Mucosa of stomach (tissue), 1 donor: ENCODE data around the gene NFATC3.

Source experiments
- H3K27me3 ChIP-seq: one replicate; pipeline ENCODE4 v1.7.0; 2013; ENCODE audit warnings: mild to moderate bottlenecking, low read length; ENCODE audit not compliant: control insufficient read depth, insufficient read depth
- H3K36me3 ChIP-seq: one replicate; pipeline ENCODE4 v1.7.0; 2013; ENCODE audit warnings: low read length; ENCODE audit not compliant: control insufficient read depth, insufficient read depth
- H3K4me1 ChIP-seq: one replicate; pipeline ENCODE4 v1.7.0; 2013; ENCODE audit warnings: mild to moderate bottlenecking, low read length; ENCODE audit not compliant: control insufficient read depth, insufficient read depth
- H3K4me3 ChIP-seq: one replicate; pipeline ENCODE4 v1.7.0; 2013; ENCODE audit warnings: low read length
- H3K9ac ChIP-seq: one replicate; pipeline ENCODE4 v1.7.0; 2013; ENCODE audit warnings: mild to moderate bottlenecking, low read length, moderate library complexity
- H3K9me3 ChIP-seq: one replicate; pipeline ENCODE4 v1.7.0; 2013; ENCODE audit warnings: mild to moderate bottlenecking, low read length, moderate library complexity; ENCODE audit not compliant: control insufficient read depth
- donor health status: Pancreatic carcinoma.

The NFATC3 gene

DNA sequence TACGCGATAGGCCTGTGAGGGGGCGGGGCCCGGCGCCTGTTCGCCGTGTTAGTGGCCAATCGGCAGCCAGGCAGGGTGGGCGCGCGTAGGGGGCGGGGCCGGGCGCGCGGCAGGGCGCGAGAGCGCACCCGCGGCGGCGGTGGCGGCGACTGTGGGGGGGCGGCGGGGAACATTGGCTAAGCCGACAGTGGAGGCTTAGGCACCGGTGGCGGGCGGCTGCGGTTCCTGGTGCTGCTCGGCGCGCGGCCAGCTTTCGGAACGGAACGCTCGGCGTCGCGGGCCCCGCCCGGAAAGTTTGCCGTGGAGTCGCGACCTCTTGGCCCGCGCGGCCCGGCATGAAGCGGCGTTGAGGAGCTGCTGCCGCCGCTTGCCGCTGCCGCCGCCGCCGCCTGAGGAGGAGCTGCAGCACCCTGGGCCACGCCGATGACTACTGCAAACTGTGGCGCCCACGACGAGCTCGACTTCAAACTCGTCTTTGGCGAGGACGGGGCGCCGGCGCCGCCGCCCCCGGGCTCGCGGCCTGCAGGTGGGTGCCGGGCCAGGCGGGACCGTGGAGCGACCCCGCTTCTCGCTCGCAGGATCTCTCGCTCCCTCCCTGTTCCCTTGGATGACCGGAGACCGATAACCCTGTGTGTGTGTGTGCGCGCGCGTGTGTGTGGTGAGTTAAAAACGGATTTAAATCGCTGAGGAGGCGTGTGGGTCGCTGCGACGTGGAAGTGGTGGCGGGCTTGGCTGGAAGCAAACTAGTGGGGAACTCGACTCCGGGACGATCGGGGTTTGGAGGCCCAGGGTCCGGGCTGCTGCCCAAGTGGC lies at the start of gene NFATC3:
Gene NFATC3 (plus strand): TSS at position 112 of the 813 bp plus-strand sequence. CDS start 312 bp downstream, at position 424.
- peak within 1 kb of the TSS; percentile 64 for H3K4me3 ChIP-seq
- no peaks in the 10 kb centered on the region for H3K36me3 ChIP-seq
- no peaks in the 10 kb centered on the region for H3K9me3 ChIP-seq
- H3K9ac ChIP-seq, result peak within 1 kb of the TSS; percentile 93
- peaks cover 21% of the 10 kb centered on the region for H3K27me3 ChIP-seq
- peaks cover 29% of the 10 kb centered on the region for H3K4me1 ChIP-seq

DNA sequence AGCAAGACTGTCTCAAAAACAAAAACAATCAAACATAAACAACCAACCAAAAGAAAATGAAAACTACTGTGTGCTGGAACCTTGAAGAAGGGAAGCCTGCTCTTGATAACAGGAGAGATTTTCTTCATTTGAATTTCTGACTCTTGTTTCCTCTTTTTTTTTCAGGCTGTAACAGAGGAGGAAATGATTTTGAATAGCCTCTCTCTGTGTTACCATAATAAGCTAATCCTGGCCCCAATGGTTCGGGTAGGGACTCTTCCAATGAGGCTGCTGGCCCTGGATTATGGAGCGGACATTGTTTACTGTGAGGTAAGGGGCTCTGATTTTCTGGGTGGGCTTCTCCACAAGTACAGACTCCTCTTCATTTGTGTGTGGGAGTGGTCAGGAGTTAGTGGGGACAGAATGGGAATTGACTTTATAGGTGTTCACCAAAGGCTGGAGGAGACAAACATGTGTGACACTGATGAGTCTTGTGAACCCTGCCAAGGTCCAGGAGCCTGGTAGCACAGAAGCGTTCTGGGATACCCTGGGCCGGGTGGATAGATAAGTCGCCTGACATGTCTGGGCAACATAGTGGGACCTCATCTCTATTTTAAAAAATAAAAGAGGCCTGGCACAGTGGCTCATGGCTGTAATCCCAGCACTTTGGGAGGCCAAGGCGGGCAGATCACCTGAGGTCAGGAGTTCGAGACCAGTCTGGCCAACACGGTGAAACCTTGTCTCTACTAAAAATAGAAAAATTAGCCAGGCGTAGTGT lies 47.2 kb upstream of the NFATC3 start:
- Histone ChIP-seq H3K36me3 (no peaks in the 10 kb centered on the region), H3K9ac (no peak overlapping the region), H3K9me3 (no peaks in the 10 kb centered on the region), H3K4me3 (no peak overlapping the region), H3K27me3 (no peaks in the 10 kb centered on the region), H3K4me1 (no peaks in the 10 kb centered on the region)

DNA sequence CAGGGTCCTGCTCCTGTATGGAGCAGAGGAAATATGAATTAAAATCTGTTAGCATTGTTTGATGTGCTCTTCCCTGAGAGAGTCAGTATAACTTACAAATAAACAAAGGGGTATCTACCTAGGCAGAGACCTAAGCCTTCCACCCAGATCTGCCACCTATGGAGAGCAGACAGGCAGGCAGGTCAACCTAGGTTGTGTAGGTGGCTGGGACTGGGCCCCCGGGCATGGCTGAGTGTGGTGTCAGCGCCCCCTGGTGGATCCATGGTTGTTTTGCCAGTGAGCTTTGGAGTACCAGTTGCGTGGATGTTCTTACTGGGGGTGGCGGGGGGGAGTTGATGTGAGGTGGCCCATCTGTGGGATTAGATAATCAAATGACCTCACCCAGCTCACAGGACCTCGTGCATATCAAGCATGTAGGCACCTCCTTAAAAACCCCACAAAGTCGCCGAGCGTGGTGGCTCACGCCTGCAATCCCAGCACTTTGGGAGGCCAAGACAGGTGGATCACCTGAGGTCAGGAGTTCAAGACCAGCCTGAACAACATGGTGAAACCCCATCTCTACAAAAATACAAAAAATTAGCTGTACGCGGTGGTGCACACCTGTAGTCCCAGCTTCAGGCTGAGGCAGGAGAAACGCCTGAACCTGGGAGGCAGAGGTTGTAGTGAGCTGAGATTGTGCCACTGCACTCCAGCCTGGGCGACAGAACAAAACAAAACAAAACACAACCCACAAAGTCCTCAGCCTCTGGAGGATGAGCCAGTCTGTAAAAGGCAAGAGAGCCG lies 44.5 kb upstream of the NFATC3 start:
- no peaks in the 10 kb centered on the region for H3K4me1 ChIP-seq
- H3K9ac ChIP-seq, result no peak overlapping the region
- no peaks in the 10 kb centered on the region for H3K27me3 ChIP-seq
- no peaks in the 10 kb centered on the region for H3K9me3 ChIP-seq
- H3K36me3 ChIP-seq, result no peaks in the 10 kb centered on the region
- no peak overlapping the region for H3K4me3 ChIP-seq

DNA sequence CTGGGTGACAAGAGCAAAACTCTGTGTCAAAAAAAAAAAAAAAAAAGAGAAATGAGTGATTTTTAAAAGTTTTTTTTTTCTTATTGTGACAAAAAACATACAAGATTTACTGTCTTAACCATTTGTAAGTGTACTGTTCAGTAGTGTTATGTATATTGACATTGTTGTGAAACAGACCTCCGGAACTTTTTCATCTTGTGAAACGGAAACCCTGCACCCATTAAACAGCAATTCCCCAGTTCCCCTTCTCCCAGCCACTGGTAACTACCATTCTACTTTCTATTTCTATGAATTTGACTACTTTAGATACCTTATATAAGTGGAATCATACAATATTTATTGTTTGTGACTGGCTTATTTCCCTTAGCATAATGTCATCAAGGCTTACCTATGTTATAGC lies 43.4 kb upstream of the NFATC3 start:
- Histone ChIP-seq H3K4me3 (no peak overlapping the region), H3K36me3 (no peaks in the 10 kb centered on the region), H3K4me1 (no peaks in the 10 kb centered on the region), H3K9me3 (no peaks in the 10 kb centered on the region), H3K9ac (no peak overlapping the region), H3K27me3 (no peaks in the 10 kb centered on the region)

DNA sequence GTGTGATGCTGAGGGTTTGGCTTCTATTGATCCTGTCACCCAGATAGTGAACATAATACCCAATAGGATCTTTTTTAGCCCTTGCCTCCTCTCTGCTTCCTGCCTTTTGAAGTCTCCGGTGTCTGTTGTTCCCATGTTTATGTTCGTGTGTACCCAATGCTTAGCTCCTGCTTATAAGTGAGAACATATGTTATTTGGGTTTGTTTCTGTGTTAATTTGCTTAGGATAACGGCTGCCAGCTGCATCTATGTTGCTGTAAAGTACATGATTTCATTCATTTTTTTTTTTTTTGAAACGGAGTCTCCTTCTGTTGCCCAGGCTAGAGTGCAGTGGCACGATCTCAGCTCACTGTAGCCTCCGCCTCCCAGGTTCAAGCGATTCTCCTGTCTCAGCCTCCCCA lies 39.1 kb upstream of the NFATC3 start:
- H3K9me3 ChIP-seq, result no peaks in the 10 kb centered on the region
- no peaks in the 10 kb centered on the region for H3K4me1 ChIP-seq
- H3K27me3 ChIP-seq, result no peaks in the 10 kb centered on the region
- no peaks in the 10 kb centered on the region for H3K36me3 ChIP-seq
- no peak overlapping the region for H3K9ac ChIP-seq
- H3K4me3 ChIP-seq, result no peak overlapping the region

DNA sequence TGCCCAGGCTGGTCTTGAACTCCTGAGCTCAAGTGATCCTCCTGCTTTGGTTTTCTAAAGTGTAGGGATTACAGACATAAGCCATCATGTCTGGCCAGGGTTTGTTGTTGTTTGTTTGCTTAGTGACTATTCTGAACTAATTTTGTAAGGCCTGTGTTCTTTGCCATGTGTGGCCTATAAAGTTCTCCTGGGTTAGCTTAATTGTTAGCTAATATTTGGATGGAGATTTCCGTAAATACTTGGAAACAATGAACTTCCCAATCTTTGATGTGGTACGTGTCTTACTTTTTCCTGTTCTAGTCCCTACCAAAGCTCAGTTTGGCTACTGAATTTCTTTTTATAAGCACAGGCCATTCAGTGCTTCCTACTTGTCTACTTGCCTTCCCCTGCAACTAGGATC lies 37.2 kb upstream of the NFATC3 start:
- Histone ChIP-seq H3K36me3 (no peaks in the 10 kb centered on the region), H3K4me1 (no peaks in the 10 kb centered on the region), H3K4me3 (no peak overlapping the region), H3K9me3 (no peaks in the 10 kb centered on the region), H3K9ac (no peak overlapping the region), H3K27me3 (no peaks in the 10 kb centered on the region)

DNA sequence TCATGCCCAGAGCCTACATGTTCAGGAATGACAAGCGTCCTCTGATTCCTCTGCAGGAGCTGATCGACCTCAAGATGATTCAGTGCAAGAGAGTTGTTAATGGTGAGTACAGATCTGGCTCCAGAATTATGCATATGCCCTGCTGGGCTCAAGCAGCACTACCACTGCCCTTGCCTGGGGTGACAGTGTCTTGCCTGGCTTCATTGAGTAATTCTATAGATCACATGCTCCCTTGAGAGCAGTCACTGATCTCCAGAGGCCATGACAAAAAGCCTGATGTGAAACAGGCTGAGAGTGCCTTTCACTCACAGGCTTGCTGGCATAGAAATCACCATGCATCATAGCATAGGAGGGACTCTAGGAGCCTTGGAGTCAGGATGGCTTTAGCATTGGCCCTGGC lies 35.7 kb upstream of the NFATC3 start:
- H3K9me3 ChIP-seq, result no peaks in the 10 kb centered on the region
- H3K4me1 ChIP-seq, result no peaks in the 10 kb centered on the region
- no peak overlapping the region for H3K4me3 ChIP-seq
- H3K36me3 ChIP-seq, result no peaks in the 10 kb centered on the region
- H3K9ac ChIP-seq, result no peak overlapping the region
- no peaks in the 10 kb centered on the region for H3K27me3 ChIP-seq

DNA sequence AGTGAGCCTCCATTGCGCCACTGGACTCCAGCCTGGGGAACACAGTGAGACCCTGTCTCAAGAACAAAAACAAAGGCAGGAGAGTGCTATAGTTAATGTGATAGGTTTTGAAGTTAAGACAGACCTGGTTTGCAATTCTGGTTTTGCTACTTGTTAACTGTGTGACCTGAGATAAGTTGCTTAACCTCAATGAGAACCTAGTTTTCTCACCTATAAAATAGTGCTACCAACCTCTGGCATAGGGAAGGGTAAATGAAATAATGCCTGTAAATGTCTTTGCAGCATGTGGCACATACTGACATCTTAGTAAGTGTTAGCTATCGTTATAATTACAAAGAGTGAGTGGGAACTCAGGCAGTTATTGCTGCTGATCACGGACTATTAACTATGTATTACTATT lies 29.8 kb upstream of the NFATC3 start:
- H3K36me3 ChIP-seq, result no peaks in the 10 kb centered on the region
- no peaks in the 10 kb centered on the region for H3K9me3 ChIP-seq
- H3K4me1 ChIP-seq, result no peaks in the 10 kb centered on the region
- H3K9ac ChIP-seq, result no peak overlapping the region
- H3K27me3 ChIP-seq, result no peaks in the 10 kb centered on the region
- no peak overlapping the region for H3K4me3 ChIP-seq

DNA sequence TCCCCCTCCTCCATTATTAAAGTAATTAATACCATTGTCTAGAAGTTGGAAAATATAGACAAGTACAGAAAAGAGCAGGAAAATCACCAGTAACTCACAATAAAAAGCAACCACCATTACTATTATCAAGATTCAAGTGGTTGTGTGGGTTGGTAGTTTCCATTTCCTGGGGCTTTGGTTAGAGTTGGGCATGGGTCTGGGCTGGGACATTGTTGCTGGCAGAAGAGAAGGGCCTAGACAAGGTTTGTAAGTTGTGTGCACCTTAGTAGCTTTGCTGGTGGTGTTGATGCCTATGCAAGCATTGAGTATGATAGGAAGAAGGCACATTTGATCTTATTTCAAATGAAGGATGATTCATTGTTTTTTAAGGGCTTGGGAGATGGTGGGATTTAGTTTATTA lies 25.4 kb upstream of the NFATC3 start:
- Histone ChIP-seq H3K4me3 (no peak overlapping the region), H3K9me3 (no peaks in the 10 kb centered on the region), H3K4me1 (peaks cover 3% of the 10 kb centered on the region), H3K9ac (no peak overlapping the region), H3K36me3 (no peaks in the 10 kb centered on the region), H3K27me3 (no peaks in the 10 kb centered on the region)

DNA sequence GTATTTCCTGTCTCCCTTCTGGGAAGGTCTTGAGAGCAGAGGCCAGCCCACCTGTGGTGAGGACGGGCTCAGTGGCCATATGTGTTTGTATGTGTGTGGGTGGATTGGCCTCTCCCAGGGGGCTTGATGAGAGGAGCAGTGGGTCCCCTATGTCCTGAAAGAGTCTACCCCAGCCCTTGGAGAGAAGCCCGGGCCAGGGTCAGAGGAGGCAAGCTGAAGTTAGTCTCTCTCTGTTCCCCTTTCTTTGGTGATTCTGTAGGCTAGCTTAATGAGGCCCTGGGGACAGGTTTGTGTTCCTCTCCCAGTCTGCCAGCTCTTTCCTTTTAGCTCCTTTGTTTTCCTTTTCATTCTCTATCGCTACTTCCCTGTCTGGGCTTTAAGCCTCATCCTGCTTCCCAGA lies 23.8 kb upstream of the NFATC3 start:
- no peaks in the 10 kb centered on the region for H3K36me3 ChIP-seq
- H3K9me3 ChIP-seq, result no peaks in the 10 kb centered on the region
- peaks cover 5% of the 10 kb centered on the region for H3K4me1 ChIP-seq

DNA sequence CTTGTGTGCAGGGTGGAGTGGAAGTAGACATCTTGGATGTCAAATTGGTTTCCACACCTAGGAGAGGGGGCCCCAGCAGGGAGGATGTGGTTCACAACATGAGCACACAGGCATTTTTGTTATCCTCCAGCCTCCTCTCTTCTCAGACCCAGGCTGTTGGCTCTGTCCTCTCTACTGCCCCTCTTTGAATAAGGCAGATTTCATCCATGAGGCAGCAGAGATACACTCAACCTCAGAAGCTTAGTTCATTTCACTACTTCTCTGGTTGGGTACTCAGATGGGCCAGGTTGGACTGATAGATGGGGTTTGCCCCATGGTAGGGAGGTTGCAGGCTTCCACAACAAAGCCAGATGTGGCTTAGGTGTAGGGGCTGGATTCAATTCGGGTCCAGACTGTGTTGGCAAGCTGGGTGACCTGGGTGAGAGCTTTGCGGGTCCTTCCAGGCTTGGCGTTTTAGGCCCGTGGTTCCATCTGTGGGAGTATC lies 22.2 kb upstream of the NFATC3 start:
- Histone ChIP-seq H3K4me3 (no peak overlapping the region), H3K36me3 (no peaks in the 10 kb centered on the region), H3K9me3 (no peaks in the 10 kb centered on the region), H3K4me1 (peaks cover 5% of the 10 kb centered on the region), H3K9ac (no peak overlapping the region), H3K27me3 (no peaks in the 10 kb centered on the region)

More for the DNA sequence above, 23.8 kb upstream of the NFATC3 start:
- no peak overlapping the region for H3K4me3 ChIP-seq
- no peaks in the 10 kb centered on the region for H3K27me3 ChIP-seq
- no peak overlapping the region for H3K9ac ChIP-seq
